Transverse colon (tissue), 4 donors: ENCODE measurements around the gene SLC26A8. TPM values are rescaled to one million over a fixed set of nuclear protein-coding genes. Genes with fewer than 3 reads are reported as not detected.
"Not testable (repeated sequence)": the region's sequence is repeated elsewhere in the genome, so short reads cannot be mapped to it uniquely, and the experiment has no call there.

Experiments
- DNase-seq: peaks from one replicate; pipeline ENCODE4 v3.0.0-alpha.2; 2019
- H3K27ac ChIP-seq, 4 donors: fragments of 200-600 bp; sonication (generic); 2 replicates each; pipeline ENCODE4 v1.5.1; 2016 to 2018; ENCODE audit warnings: inconsistent platforms in 4 of 4
- H3K27me3 ChIP-seq: fragments of 200-600 bp; sonication (generic); 2 replicates; pipeline ENCODE4 v1.5.1; 2017; ENCODE audit warnings: inconsistent platforms
- H3K36me3 ChIP-seq, 4 donors: fragments of 200-600 bp; sonication (generic); 2 replicates each; pipeline ENCODE4 v1.5.1; 2017 to 2019; ENCODE audit warnings: inconsistent platforms in 4 of 4
- H3K4me1 ChIP-seq, 4 donors: fragments of 200-600 bp; sonication (generic); 2 replicates each; pipeline ENCODE4 v1.5.1; 2017 to 2020; ENCODE audit warnings: inconsistent platforms in 4 of 4
- H3K4me3 ChIP-seq, 4 donors: fragments of 200-600 bp; sonication (generic); 1 replicate in 1 of 4; 2 replicates in 3 of 4; pipeline versions ENCODE4 v1.5.1 to v1.6.1; 2017 to 2019; ENCODE audit warnings: inconsistent platforms in 4 of 4
- H3K9me3 ChIP-seq, 2 donors: fragments of 200-600 bp; sonication (generic); 2 replicates each; pipeline ENCODE4 v1.5.1; 2017 to 2019; ENCODE audit warnings: inconsistent platforms in 2 of 2
- EP300 ChIP-seq: sonication (generic); formaldehyde crosslinking; IDR thresholded peaks from one replicate; pipeline ENCODE4 v1.6.1; 2017; ENCODE audit warnings: antibody characterized with exemption, low read depth
- POLR2A ChIP-seq: fragments of 450-650 bp; IDR thresholded peaks from one replicate; pipeline ENCODE4 v1.6.1; 2016; ENCODE audit warnings: antibody characterized with exemption, mild to moderate bottlenecking, moderate library complexity
- POLR2AphosphoS5 ChIP-seq, 3 donors: sonication (generic); formaldehyde crosslinking; IDR thresholded peaks; one replicate each; pipeline ENCODE4 v1.6.1; 2016; ENCODE audit warnings: antibody characterized with exemption in 3 of 3
- WGBS, 2 donors: methylation state at CpG; one replicate each; pipeline ENCODE4 v1.1.5; 2018; ENCODE audit warnings: low coverage in 1 of 2; 5-methylcytosine and 5-hydroxymethylcytosine counted together
- in situ Hi-C, 4 donors: fragments of 200-750 bp; cut with MboI; loops; one replicate each; pipeline versions ENCODE4 v1.15.0 to v1.15.1; 2017; ENCODE audit warnings: low sequenced_read_pairs in 3 of 4, low pct_ligation_motif_present in 1 of 4, low pct_unique_long_range_greater_than_20kb in 1 of 4
- intact Hi-C: fragments of 100-400 bp; cut with DNase I; formaldehyde crosslinking; loops from one replicate; pipeline ENCODE4 v1.15.1; 2023; ENCODE audit warnings: low total_unique reads
- total RNA-seq, 4 donors: library from RNA; depleted of rRNA; stranded (reverse); fragments of >200 nt; gene quantifications; one replicate each; pipeline ENCODE4 v1.1.0, GENCODE V29; 2016
- TF ChIP-seq, protein P1 (sequence below), 5 experiments: fragments of 200-600 bp in 3 of 5; fragments of 450-650 bp in 2 of 5; sonication (generic) in 3 of 5; IDR thresholded peaks; 1 replicate in 2 of 5; 2 replicates in 3 of 5; pipeline ENCODE4 v1.5.1; 2016 to 2017; ENCODE audit warnings: antibody characterized with exemption in 5 of 5, inconsistent platforms in 3 of 5, mild to moderate bottlenecking in 2 of 5, moderate library complexity in 1 of 5

SLC26A8 gene
- total RNA-seq, 4 donors from 2014 or later, result 1.1 to 2.6 TPM; not detected in 2

DNA sequence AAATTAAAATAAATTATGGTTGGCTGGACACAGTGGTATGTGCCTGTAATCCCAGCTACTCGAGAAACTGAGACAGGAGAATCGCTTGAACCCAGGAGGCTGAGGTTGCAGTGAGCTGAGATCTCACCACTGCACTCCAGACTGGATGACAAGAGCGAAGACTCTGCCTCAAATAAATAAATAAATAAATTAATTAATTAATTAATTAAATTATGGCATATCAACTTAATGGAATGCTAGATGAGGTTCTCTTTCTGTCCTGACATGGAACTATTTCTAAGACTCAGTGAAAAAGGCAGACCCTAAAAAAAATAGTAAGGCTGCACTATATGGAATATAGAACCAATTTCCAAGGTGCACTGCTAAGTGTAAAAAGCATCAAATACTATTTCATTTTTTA, 108.4 kb downstream of the SLC26A8 start:
- in situ Hi-C loops (no loop called here), intact Hi-C loops (no loop called here)
- 94 to 99% methylated on average over 3 of the region's 3 CpGs for WGBS, 2 donors
- Histone ChIP-seq H3K9me3 (no peaks in the 10 kb centered on the region), H3K27ac (no peak overlapping the region), H3K27me3 (no peaks in the 10 kb centered on the region), H3K4me1 (peaks cover 7 to 32% (median 21%) of the 10 kb centered on the region in 4 donors), H3K36me3 (peaks cover 0 to 15% (median 0%) of the 10 kb centered on the region in 4 donors), H3K4me3 (no peak overlapping the region)
- TF ChIP-seq EP300, result no peak
- TF ChIP-seq POLR2AphosphoS5 (IDR thresholded peaks at IDR 0.05), result no peak
- no peak for TF ChIP-seq POLR2A
- TF ChIP-seq, protein P1, sequence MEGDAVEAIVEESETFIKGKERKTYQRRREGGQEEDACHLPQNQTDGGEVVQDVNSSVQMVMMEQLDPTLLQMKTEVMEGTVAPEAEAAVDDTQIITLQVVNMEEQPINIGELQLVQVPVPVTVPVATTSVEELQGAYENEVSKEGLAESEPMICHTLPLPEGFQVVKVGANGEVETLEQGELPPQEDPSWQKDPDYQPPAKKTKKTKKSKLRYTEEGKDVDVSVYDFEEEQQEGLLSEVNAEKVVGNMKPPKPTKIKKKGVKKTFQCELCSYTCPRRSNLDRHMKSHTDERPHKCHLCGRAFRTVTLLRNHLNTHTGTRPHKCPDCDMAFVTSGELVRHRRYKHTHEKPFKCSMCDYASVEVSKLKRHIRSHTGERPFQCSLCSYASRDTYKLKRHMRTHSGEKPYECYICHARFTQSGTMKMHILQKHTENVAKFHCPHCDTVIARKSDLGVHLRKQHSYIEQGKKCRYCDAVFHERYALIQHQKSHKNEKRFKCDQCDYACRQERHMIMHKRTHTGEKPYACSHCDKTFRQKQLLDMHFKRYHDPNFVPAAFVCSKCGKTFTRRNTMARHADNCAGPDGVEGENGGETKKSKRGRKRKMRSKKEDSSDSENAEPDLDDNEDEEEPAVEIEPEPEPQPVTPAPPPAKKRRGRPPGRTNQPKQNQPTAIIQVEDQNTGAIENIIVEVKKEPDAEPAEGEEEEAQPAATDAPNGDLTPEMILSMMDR (IDR thresholded peaks at IDR 0.05), result no peak
- DNase-seq, result no peak

DNA sequence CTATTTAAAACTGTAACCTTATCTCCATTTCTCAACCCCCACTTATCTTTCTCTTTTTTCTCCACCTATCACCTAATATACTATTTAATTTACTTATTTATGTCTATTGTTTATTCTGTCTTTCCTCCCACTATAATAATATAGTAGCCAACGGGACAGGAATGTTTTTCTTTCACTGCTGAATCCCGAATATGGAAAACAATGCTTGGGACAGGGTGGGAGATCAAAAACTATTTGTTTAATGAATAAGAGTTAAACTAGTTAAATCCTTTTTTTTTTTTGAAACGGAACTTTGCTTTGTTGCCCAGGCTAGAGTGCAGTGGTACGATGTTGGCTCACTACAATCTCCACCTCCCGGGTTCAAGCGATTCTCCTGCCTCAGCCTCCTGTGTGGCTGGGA, 109.9 kb downstream of the SLC26A8 start:
- H3K4me1 ChIP-seq, result peaks cover 7 to 30% (median 21%) of the 10 kb centered on the region in 4 donors
- H3K36me3 ChIP-seq, result peaks cover 0 to 30% (median 2%) of the 10 kb centered on the region in 4 donors
- no peaks in the 10 kb centered on the region for H3K27me3 ChIP-seq
- in situ Hi-C loops, result no loop called here
- no peak overlapping the region for H3K4me3 ChIP-seq
- H3K27ac ChIP-seq, result no peak overlapping the region
- no peak for DNase-seq
- WGBS, 2 donors, result 62 to 89% methylated on average over 3 to 6 of the region's 6 CpGs
- H3K9me3 ChIP-seq, result peaks cover 0 to 6% of the 10 kb centered on the region in 2 donors
- TF ChIP-seq POLR2AphosphoS5 (IDR thresholded peaks at IDR 0.05), result no peak
- TF ChIP-seq EP300, result no peak
- TF ChIP-seq, protein P1 (IDR thresholded peaks at IDR 0.05), result no peak
- TF ChIP-seq POLR2A, result no peak
- intact Hi-C loops, result no loop called here

DNA sequence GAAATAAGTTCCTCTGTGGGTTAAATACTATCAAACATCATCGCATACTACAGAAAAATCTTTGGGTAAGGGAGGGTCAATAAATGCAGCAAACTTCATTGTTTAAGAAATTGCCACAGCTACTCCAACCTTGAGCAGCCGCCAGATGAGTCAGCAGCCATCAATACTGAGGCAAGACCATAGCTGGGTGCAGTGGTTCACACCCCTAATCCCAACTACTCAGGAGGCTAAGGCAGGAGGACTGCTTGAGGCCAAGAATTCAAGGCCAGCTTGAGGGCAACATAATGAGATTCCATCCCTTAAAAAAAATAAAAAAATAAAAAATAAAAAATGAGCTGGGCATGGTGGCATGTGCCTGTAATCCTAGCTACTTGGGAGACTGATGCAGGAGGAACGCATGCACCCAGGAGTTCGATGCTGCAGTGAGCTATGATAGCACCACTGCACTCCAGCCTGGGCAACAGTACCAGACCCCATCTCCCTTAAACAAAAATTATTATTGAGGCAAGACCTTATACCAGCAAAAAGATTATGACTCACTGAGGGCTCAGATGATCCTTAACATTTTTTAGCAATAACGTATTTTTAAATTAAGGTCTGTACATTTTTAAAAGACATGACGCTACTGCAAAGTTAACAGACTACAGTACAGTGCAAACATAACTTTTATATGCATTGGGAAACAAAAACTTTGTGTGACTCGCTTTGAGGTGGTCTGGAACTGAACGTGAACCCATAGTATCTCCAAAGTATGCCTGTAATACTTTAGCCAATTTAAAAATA, 112.4 kb downstream of the SLC26A8 start:
- peaks cover 0 to 41% (median 4%) of the 10 kb centered on the region in 4 donors for H3K36me3 ChIP-seq
- TF ChIP-seq POLR2AphosphoS5 (IDR thresholded peaks at IDR 0.05) (no peak), POLR2A (no peak), EP300 (no peak)
- TF ChIP-seq, protein P1 (IDR thresholded peaks at IDR 0.05), result no peak
- H3K9me3 ChIP-seq, result peaks cover 3 to 13% of the 10 kb centered on the region in 2 donors
- no peak for DNase-seq
- no peak overlapping the region for H3K4me3 ChIP-seq
- in situ Hi-C loops (no loop called here), intact Hi-C loops (no loop called here)
- no peaks in the 10 kb centered on the region for H3K27me3 ChIP-seq
- H3K27ac ChIP-seq, result no peak overlapping the region
- peaks cover 0 to 6% (median 1%) of the 10 kb centered on the region in 4 donors for H3K4me1 ChIP-seq
- 95% methylated on average over 7 to 8 of the region's 8 CpGs for WGBS, 2 donors

DNA sequence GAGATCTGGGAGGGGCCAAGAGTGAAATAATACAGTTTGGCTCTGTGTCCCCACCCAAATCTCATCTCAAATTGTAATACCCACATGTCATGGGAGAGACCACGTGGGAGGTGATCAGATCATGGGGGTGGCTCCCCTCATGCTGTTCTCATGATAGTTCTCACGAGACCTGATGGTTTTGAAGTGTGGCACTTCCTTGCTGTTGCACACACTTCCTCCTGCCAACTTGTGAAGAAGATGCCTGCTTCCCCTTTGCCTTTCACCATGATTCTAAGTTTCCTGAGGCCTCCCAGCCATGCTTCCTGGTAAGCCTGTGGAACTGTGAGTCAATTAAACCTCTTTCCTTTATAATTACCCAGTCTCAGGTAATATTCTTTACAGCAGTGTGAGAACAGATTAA, 114.9 kb downstream of the SLC26A8 start:
- DNase-seq, result not testable (repeated sequence)
- 93% methylated on average over 2 of the region's 2 CpGs; no CpG with 5 or more reads in 1 of the 2 donors for WGBS, 2 donors

DNA sequence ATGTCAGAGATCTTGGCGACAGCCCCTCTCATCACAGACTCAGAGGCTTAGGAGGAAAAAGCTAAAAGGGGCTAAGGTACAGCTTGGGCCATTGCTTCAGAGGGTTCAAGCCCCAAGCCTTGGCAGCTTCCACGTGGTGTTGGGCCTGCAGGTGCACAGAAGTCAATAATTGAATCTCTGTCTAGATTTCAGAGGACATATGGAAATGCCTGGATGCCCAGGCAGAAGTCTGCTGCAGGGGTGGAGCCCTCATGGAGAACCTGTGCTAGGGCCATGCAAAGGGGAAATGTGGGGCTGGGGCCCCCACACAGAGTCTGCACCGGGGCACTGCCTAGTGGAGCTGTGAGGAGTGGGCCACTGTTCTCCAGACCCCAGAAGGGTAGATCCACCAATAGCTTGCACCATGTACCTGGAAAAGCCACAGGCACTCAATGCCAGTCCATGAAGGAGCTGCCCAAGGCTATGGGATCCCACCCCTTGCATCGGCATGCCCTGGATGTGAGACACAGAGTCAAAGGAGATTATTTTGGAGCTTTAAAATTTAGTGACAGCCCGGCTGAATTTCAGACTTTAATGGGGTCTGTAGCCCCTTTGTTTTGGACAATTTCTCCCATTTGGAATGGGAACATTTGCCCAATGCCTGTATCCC, 115.6 kb downstream of the SLC26A8 start:
- H3K27ac ChIP-seq, DNase-seq, in situ Hi-C loops, intact Hi-C loops, H3K27me3 ChIP-seq, H3K4me1 ChIP-seq, H3K4me3 ChIP-seq: not testable (repeated sequence)
- Histone ChIP-seq H3K9me3 (peaks cover 3 to 13% of the 10 kb centered on the region in 2 donors), H3K36me3 (peaks cover 0 to 29% (median 4%) of the 10 kb centered on the region in 4 donors)
- WGBS, 2 donors, result 97 to 100% methylated on average over 3 to 5 of the region's 5 CpGs

More for the DNA sequence above, 114.9 kb downstream of the SLC26A8 start:
- intact Hi-C loops, H3K4me3 ChIP-seq, H3K27ac ChIP-seq, in situ Hi-C loops, H3K27me3 ChIP-seq, H3K4me1 ChIP-seq: not testable (repeated sequence)
- Histone ChIP-seq H3K36me3 (peaks cover 0 to 33% (median 4%) of the 10 kb centered on the region in 4 donors), H3K9me3 (peaks cover 3 to 13% of the 10 kb centered on the region in 2 donors)
